Endothelial cell of umbilical vein (primary cell): Measurements from ENCODE around the gene PAXX. TPM values are rescaled to one million over a fixed set of nuclear protein-coding genes. Genes with fewer than 3 reads are reported as not detected.

ENCODE experiments used
- BruUV-seq: library from RNA; stranded (reverse); fragments of 400-500 nt; replicated peaks from 2 replicates; lab custom pipeline; 2021; lab: Mats Ljungman, UMichigan
- CTCF ChIA-PET: fragments of 300-600, 350-600 bp; sonication (Branson Sonifier 250); formaldehyde crosslinking; loops from one replicate; lab custom pipeline; 2021; ENCODE audit warnings: antibody characterized with exemption, inconsistent platforms; lab: Charles Lee
- POLR2A ChIA-PET: fragments of 300-600, 350-600 bp; sonication (Branson Sonifier 250); formaldehyde crosslinking; loops from one replicate; lab custom pipeline; 2021; ENCODE audit warnings: antibody characterized with exemption, inconsistent platforms; lab: Charles Lee
- DNase-seq: peaks from one replicate; pipeline ENCODE4 v3.0.0-alpha.2; 2011; ENCODE audit warnings: low read depth, low spot score
- FAIRE-seq: peaks from 2 replicates; lab custom pipeline; 2011; peaks lifted over from hg19 to GRCh38; lab: Jason Lieb, UNC
- H2AFZ ChIP-seq: 2 replicates; pipeline ENCODE4 v1.6.0; 2012; ENCODE audit warnings: low read depth, low read length, control low read depth, inconsistent platforms
- H3K27ac ChIP-seq: 2 replicates; pipeline ENCODE4 v1.5.1; 2011; ENCODE audit warnings: low read depth, mild to moderate bottlenecking, control low read depth, low read length, moderate library complexity; ENCODE audit not compliant: insufficient read depth
- H3K27me3 ChIP-seq, 2 experiments: 2 replicates each; pipeline versions ENCODE4 v1.6.0 to v1.6.1; 2011; ENCODE audit warnings: low read length in 2 of 2, mixed read lengths in 1 of 2; ENCODE audit not compliant: control insufficient read depth in 2 of 2, insufficient read depth in 2 of 2
- H3K36me3 ChIP-seq, 2 experiments: 2 replicates in 1 of 2; 3 replicates in 1 of 2; pipeline ENCODE4 v1.5.1; 2011; ENCODE audit warnings: low read length in 2 of 2, mild to moderate bottlenecking in 1 of 2, moderate library complexity in 1 of 2; ENCODE audit not compliant: control insufficient read depth in 2 of 2, insufficient read depth in 2 of 2; ENCODE audit errors: extremely low read depth in 1 of 2
- H3K4me1 ChIP-seq: 3 replicates; pipeline ENCODE4 v1.5.1; 2011; ENCODE audit warnings: mild to moderate bottlenecking, low read length; ENCODE audit not compliant: control insufficient read depth, insufficient read depth; ENCODE audit errors: extremely low read depth
- H3K4me2 ChIP-seq: 2 replicates; pipeline ENCODE4 v1.6.1; 2011; ENCODE audit warnings: low read length, control low read depth, mixed read lengths; ENCODE audit not compliant: insufficient read depth
- H3K4me3 ChIP-seq, 3 experiments: fragments of 200-600 bp in 1 of 3; sonication (generic), shearing (Covaris generic) in 1 of 3; replicated peaks in 1 of 3; 2 replicates each; pipeline ENCODE4 v1.5.1; 2011 to 2016; ENCODE audit warnings: control low read depth in 3 of 3, low read length in 3 of 3, mild to moderate bottlenecking in 2 of 3, inconsistent platforms in 1 of 3, low read depth in 1 of 3, moderate library complexity in 1 of 3; ENCODE audit not compliant: insufficient read depth in 1 of 3
- H3K79me2 ChIP-seq: 2 replicates; pipeline ENCODE4 v1.6.0; 2012; ENCODE audit warnings: low read length, inconsistent platforms; ENCODE audit not compliant: control insufficient read depth, insufficient read depth
- H3K9ac ChIP-seq: replicated peaks from 2 replicates; pipeline ENCODE3; 2011; ENCODE audit warnings: low read length, control low read depth; ENCODE audit not compliant: insufficient read depth; ENCODE audit errors: extremely low read depth
- H3K9me1 ChIP-seq: replicated peaks from 3 replicates; pipeline ENCODE4 v1.6.0; 2011; ENCODE audit warnings: mild to moderate bottlenecking, low read length; ENCODE audit not compliant: control insufficient read depth, insufficient read depth; ENCODE audit errors: extremely low read depth
- H3K9me3 ChIP-seq: replicated peaks from 2 replicates; pipeline ENCODE4 v1.5.1; 2012; ENCODE audit warnings: low read length, inconsistent platforms; ENCODE audit not compliant: control insufficient read depth, insufficient read depth
- H4K20me1 ChIP-seq: replicated peaks from 2 replicates; pipeline ENCODE3; 2011; ENCODE audit warnings: mild to moderate bottlenecking, low read length; ENCODE audit not compliant: control insufficient read depth, insufficient read depth; ENCODE audit errors: extremely low read depth
- EZH2 ChIP-seq: IDR thresholded peaks from 2 replicates; pipeline ENCODE4 v1.6.1; 2012; ENCODE audit warnings: borderline replicate concordance, low read depth, mild to moderate bottlenecking, moderate library complexity, low read length, inconsistent platforms; ENCODE audit not compliant: severe bottlenecking
- FOS ChIP-seq: IDR thresholded peaks from 2 replicates; pipeline ENCODE4 v1.6.1; 2011; ENCODE audit warnings: mild to moderate bottlenecking, low read length, moderate library complexity, borderline replicate concordance; ENCODE audit not compliant: insufficient read depth
- GATA2 ChIP-seq: IDR thresholded peaks from 2 replicates; pipeline ENCODE4 v1.7.0; 2011; ENCODE audit warnings: low read depth, mild to moderate bottlenecking, moderate library complexity, mixed read lengths, low read length; ENCODE audit not compliant: insufficient read length, insufficient read depth
- JUN ChIP-seq: IDR thresholded peaks from 2 replicates; pipeline ENCODE4 v1.6.1; 2011; ENCODE audit warnings: borderline replicate concordance, low read depth; ENCODE audit not compliant: insufficient read length, insufficient read depth
- MAX ChIP-seq: IDR thresholded peaks from 2 replicates; pipeline ENCODE4 v1.6.1; 2011; ENCODE audit not compliant: insufficient read depth, insufficient read length
- MYC ChIP-seq: IDR thresholded peaks from one replicate; pipeline ENCODE4 v1.6.1; 2011; ENCODE audit warnings: mild to moderate bottlenecking, low read depth, low read length
- POLR2A ChIP-seq: IDR thresholded peaks from 2 replicates; pipeline ENCODE4 v1.6.1; 2012; ENCODE audit warnings: low read depth, mild to moderate bottlenecking, control low read depth, low read length
- POLR2AphosphoS5 ChIP-seq: IDR thresholded peaks from 2 replicates; pipeline ENCODE4 v1.6.1; 2012; ENCODE audit warnings: low read depth, mild to moderate bottlenecking, control low read depth, low read length, moderate library complexity; ENCODE audit not compliant: insufficient read depth
- dilution Hi-C: fragments of 300-500 bp; cut with MboI; formaldehyde crosslinking; loops from one replicate; pipeline ENCODE4 v1.15.0; 2019; ENCODE audit warnings: low sequenced_read_pairs; ENCODE audit not compliant: extremely low pct_ligation_motif_present
- intact Hi-C: fragments of 100-400 bp; cut with micrococcal nuclease; formaldehyde crosslinking; loops from one replicate; pipeline ENCODE4 v1.10.0; 2022
- polyA plus RNA-seq, 4 experiments: library from polyadenylated mRNA; depleted of rRNA in 3 of 4; stranded (reverse) in 3 of 4; unstranded in 1 of 4; fragments of >200 nt; gene quantifications; 2 replicates each; pipeline versions ENCODE4 v1.2.1 to v1.2.3, GENCODE V29; 2011 to 2012; ENCODE audit warnings: missing spikeins in 1 of 4
- total RNA-seq: library from RNA; stranded (reverse); gene quantifications from 2 replicates; pipeline ENCODE4 v1.2.3, GENCODE V29; 2021
- TF ChIP-seq, protein P1 (sequence below), 2 donors: IDR thresholded peaks; 1 replicate in 1 of 2; 2 replicates in 1 of 2; pipeline ENCODE4 v1.5.1; 2011; ENCODE audit warnings: low read length in 2 of 2, mild to moderate bottlenecking in 2 of 2, moderate library complexity in 2 of 2, control low read depth in 1 of 2, inconsistent platforms in 1 of 2, low read depth in 1 of 2; ENCODE audit not compliant: insufficient read depth in 1 of 2; ENCODE audit errors: extremely low read depth in 1 of 2

PAXX gene
- total and polyA plus RNA-seq, 2 donors (not counting 3 experiments of a cell fraction or from before 2014, with no cell fraction given), result 34.0 to 35.0 TPM

GRCh38 chr9:137014776-137015539 lies 22.7 kb downstream of the PAXX start:
- H3K9ac ChIP-seq, result no peak overlapping the region
- intact Hi-C loops, result no loop called here
- H3K79me2 ChIP-seq, result no peaks in the 10 kb centered on the region
- TF ChIP-seq, protein P1, sequence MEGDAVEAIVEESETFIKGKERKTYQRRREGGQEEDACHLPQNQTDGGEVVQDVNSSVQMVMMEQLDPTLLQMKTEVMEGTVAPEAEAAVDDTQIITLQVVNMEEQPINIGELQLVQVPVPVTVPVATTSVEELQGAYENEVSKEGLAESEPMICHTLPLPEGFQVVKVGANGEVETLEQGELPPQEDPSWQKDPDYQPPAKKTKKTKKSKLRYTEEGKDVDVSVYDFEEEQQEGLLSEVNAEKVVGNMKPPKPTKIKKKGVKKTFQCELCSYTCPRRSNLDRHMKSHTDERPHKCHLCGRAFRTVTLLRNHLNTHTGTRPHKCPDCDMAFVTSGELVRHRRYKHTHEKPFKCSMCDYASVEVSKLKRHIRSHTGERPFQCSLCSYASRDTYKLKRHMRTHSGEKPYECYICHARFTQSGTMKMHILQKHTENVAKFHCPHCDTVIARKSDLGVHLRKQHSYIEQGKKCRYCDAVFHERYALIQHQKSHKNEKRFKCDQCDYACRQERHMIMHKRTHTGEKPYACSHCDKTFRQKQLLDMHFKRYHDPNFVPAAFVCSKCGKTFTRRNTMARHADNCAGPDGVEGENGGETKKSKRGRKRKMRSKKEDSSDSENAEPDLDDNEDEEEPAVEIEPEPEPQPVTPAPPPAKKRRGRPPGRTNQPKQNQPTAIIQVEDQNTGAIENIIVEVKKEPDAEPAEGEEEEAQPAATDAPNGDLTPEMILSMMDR (IDR thresholded peaks at IDR 0.05; ENCODE audit: extremely low read depth in 1 of 2, insufficient read depth in 1 of 2, low read depth in 1 of 2, low read length in 2 of 2), result no peak
- TF ChIP-seq POLR2A, result no peak
- no peak for TF ChIP-seq POLR2AphosphoS5
- no peak for TF ChIP-seq JUN
- TF ChIP-seq EZH2, result no peak
- no peak for TF ChIP-seq MAX
- TF ChIP-seq GATA2, result no peak
- TF ChIP-seq FOS, result no peak
- TF ChIP-seq MYC, result no peak
- no peaks in the 10 kb centered on the region for H3K9me1 ChIP-seq
- H3K27ac ChIP-seq, result no peak overlapping the region
- H3K4me2 ChIP-seq, result no peak overlapping the region
- no peaks in the 10 kb centered on the region for H4K20me1 ChIP-seq
- ChIA-PET CTCF (interaction anchor here (2.0 kb wide), 1 partner anchor 14 kb away, joined by 10 read pairs; no protein-coding TSS in a partner anchor), POLR2A (interaction anchor here (0.9 kb wide), 1 partner anchor 23 kb away, joined by 3 read pairs; the partner anchor contains the start of gene PAXX)
- H3K9me3 ChIP-seq, result no peaks in the 10 kb centered on the region
- dilution Hi-C loops, result no loop called here
- BruUV-seq, result no TSS peak
- no peak overlapping the region for H2AFZ ChIP-seq
- H3K36me3 ChIP-seq, result no peaks in the 10 kb centered on the region
- no peaks in the 10 kb centered on the region for H3K27me3 ChIP-seq
- no peak for DNase-seq
- FAIRE-seq, result no peak
- no peak overlapping the region for H3K4me3 ChIP-seq
- no peaks in the 10 kb centered on the region for H3K4me1 ChIP-seq
